ENCODE data around the gene MCFD2.

MCFD2 gene

DNA sequence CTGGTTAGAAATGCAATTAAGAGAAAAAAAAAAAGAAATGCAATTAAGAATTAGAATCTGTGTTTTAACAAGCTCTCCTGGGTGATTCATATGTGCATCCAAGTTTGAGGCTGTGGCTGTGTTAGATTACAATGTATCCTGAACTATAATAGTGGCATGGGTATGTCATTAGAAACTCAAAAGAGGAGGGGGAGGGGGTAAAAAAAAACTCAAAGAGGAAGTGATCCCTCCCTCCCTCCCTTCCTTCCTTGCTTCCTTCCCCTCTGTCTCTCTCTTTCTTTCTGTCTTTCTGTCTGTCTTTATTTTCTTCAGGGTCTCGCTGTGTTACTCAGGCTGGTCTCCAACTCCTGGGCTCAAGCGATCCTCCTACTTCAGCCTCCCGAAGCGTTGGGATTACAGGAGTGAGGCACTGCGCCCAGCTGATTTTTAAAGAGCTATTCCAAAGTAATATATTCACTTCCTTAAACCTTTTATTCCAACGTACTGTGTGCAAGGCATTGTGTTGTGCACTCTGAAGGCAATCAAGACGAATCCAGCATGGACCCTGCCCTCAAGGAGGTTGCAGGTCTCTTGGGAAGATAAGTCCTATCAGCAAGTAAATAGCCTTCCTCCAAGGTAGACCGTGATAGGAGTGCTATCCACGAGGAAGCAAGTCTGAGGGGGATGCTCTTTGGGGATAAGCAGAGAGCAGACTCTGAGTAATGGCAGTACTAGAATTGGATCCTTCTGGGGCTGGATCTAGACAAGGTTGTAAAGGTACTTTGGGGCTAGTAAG lies 35.9 kb upstream of the MCFD2 start:
- FAIRE-seq (no peak), DNase-seq (ENCODE audit: insufficient read length) (no peak)
- TF ChIP-seq TAF1 (IDR thresholded peaks at IDR 0.05; ENCODE audit: borderline replicate concordance, low read depth, low read length), result no peak
- no peak for TF ChIP-seq POLR2AphosphoS5 (IDR thresholded peaks at IDR 0.05; ENCODE audit: low read depth, low read length)

DNA sequence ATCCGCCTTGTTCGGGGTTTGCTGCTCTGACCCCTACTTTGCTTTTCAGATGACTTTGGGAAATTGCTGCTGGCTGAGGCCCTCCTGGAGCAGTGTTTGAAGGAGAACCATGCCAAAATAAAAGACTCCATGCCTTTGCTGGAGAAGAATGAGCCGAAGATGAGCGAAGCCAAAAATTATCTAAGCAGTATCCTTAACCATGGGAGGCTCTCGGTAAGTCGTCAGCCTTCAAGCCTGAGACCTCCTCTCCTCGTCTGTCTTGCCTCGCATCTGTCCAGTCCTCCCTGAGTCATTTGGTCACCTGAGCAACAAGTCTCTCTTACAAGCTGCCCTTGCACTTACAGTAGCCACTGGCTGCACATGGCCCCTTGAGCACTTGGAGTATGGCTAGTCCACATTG lies 34.7 kb upstream of the MCFD2 start:
- TF ChIP-seq POLR2A (IDR thresholded peaks at IDR 0.05; ENCODE audit: low read depth, low read length), result no peak
- no peak for TF ChIP-seq TAF1 (IDR thresholded peaks at IDR 0.05; ENCODE audit: borderline replicate concordance, low read depth, low read length)
- no peak for TF ChIP-seq POLR2AphosphoS5 (IDR thresholded peaks at IDR 0.05; ENCODE audit: low read depth, low read length)
- DNase-seq (ENCODE audit: insufficient read length) (no peak), FAIRE-seq (no peak)

DNA sequence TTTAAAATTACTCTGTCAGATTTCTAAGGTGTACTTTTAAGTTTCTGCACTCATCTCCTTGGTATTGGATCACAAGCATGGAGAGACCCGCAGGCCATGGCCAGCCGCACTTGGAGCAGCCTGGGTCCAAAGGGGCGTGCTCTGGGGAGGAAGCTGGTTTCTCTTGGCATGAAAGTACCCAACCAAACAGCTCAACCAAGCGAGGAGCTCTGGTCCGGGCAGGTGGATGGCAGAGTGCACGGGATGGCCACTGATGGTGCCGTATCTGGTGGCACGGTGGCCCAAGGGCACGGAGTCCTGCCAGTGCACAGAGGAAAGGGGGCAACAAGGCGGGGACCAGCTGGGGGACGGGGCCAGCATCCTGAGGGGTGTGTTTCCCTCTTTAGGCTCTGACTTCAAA lies 32.2 kb upstream of the MCFD2 start:
- FAIRE-seq, result no peak

DNA sequence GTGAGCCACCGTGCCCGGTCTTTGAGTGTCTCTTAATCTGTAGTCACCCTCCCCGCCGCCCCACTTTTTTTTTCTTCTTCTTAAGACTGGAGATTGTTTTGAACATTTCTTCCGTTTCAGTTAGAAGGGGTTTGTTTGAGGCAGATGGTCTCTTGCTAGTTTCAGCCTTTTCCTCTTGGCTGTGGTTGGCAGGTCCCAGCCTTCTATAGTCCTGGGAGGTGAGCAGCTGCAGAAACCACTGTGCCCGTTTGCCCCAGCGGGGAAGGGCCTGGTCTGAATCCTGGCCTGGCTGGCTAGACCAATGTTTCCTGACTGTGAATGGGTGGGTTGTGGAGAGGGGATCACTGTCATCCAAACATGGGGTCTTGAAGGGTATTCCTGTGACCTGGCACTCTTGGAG lies 30.1 kb upstream of the MCFD2 start:
- TF ChIP-seq POLR2AphosphoS5 (IDR thresholded peaks at IDR 0.05; ENCODE audit: low read depth, low read length) (no peak), TAF1 (IDR thresholded peaks at IDR 0.05; ENCODE audit: borderline replicate concordance, low read depth, low read length) (no peak), POLR2A (IDR thresholded peaks at IDR 0.05; ENCODE audit: low read depth, low read length) (no peak)
- FAIRE-seq (no peak), DNase-seq (ENCODE audit: insufficient read length) (no peak)

More for the DNA sequence above, 32.2 kb upstream of the MCFD2 start:
- TF ChIP-seq POLR2AphosphoS5 (IDR thresholded peaks at IDR 0.05; ENCODE audit: low read depth, low read length), result no peak
- no peak for TF ChIP-seq POLR2A (IDR thresholded peaks at IDR 0.05; ENCODE audit: low read depth, low read length)
- no peak for TF ChIP-seq TAF1 (IDR thresholded peaks at IDR 0.05; ENCODE audit: borderline replicate concordance, low read depth, low read length)
- no peak for DNase-seq (ENCODE audit: insufficient read length)

DNA sequence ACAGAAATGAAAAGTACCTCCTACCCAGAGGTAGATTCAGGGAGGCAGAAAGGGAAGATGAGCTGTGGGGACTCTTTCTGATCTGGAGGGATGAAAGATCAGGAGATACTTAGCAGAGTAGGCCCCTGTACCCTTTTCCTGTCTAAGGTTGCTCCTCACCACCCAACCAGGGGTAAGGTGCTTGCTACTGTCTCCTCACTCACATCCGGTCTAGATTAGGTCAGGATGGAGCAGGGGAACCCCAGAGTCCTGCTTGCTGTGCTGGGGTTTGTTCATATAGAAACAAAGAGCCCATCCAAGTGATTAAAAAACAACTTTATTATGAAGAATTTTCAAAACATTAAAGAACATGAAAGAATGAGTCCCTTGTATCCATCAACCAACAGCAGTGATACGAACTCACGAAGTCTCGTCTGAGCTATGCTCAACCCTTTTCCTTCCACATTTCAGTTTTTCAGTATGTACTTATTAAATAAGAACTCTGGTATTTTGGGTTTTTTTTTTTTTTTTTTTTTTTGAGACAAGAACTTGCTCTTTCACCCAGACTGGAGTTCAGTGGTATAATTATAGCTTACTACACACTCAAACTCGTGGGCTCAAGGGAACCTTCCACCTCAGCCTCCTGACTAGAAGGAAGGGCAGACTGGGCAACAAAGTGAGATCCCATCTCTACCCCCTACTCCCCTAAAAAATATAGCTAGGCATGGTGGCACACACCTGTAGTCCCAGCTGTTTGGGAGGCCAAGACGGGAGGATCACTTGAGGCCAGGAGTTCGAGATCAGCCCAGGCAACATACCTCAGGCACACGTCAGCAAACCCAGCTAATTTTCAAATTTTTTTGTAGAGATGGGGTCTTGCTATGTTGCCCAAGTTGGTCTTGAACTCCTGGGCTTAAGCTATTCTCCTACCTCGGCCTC lies 28.5 kb upstream of the MCFD2 start:
- peak; percentile 47 for DNase-seq (ENCODE audit: insufficient read length)
- TF ChIP-seq TAF1 (IDR thresholded peaks at IDR 0.05; ENCODE audit: borderline replicate concordance, low read depth, low read length) (no peak), POLR2AphosphoS5 (IDR thresholded peaks at IDR 0.05; ENCODE audit: low read depth, low read length) (peak; percentile 58; the same call in 1 of the 2 replicates), POLR2A (IDR thresholded peaks at IDR 0.05; ENCODE audit: low read depth, low read length) (peak; percentile 62; the same call in 1 of the 2 replicates)
- FAIRE-seq, result peak; percentile 70

DNA sequence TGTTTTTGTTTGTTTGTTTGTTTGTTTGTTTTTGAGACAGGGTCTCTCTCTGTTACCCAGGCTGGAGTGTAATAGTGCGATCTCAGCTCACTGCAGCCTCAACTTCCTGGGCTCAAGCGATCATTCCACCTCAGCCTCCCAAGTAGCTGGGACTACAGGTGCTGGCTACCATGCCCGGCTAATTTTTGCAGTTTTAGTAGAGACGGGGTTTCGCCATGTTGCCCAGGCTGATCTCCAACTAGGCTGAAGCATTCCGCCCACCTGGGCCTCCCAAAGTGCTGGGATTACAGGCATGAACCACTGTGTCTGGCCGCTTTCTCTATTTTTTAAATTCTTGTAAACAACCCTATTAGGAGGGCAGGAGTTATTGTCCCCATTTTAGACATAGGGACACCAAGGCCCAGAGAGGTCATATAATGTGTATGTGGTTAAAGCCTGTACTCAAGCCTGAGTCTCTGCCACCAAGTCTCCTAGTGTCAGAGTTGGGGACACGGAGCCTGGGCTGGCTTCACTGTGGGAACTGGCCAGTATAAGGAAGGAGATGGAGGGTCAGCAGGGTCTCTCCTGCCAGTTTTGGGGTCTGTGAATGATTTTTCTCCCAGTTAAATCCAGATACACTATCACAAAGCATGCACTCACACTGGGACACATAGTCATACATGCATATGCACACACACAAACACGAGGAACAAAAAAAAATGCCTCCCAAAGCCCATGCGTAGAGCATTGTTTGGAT lies 27.5 kb upstream of the MCFD2 start:
- TF ChIP-seq TAF1 (IDR thresholded peaks at IDR 0.05; ENCODE audit: borderline replicate concordance, low read depth, low read length), result no peak
- no peak for TF ChIP-seq POLR2AphosphoS5 (IDR thresholded peaks at IDR 0.05; ENCODE audit: low read depth, low read length)
- no peak for TF ChIP-seq POLR2A (IDR thresholded peaks at IDR 0.05; ENCODE audit: low read depth, low read length)
- FAIRE-seq, result peak; percentile 57
- DNase-seq (ENCODE audit: insufficient read length), result no peak

DNA sequence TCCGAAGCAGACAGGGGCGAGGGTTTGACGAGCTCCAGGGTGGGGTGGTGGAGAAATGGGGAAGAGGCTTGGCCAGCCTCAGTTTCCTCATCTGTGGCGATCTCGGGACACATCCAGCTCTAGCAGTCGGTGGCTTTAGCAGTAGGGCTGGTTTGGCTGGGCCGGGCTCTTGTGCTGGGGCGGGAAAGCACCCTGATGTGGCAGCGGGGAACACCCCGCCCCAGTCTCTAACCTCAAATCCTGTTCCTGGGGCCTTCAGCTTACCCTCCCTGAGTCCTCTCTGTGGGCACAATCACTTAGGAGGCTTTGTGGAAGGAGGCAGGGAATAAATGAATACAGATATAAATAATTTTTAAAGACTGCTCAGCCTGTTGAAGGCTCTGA lies 26.5 kb upstream of the MCFD2 start:
- 0 out of 2 replicates have a peak, but pooled peaks have one; percentile 62 for TF ChIP-seq POLR2A (IDR thresholded peaks at IDR 0.05; ENCODE audit: low read depth, low read length)
- 0 out of 2 replicates have a peak, but pooled peaks have one; percentile 23 for TF ChIP-seq TAF1 (IDR thresholded peaks at IDR 0.05; ENCODE audit: borderline replicate concordance, low read depth, low read length)
- peak; percentile 30; the same call in 1 of the 2 replicates for TF ChIP-seq POLR2AphosphoS5 (IDR thresholded peaks at IDR 0.05; ENCODE audit: low read depth, low read length)
- peak; percentile 41 for DNase-seq (ENCODE audit: insufficient read length)

DNA sequence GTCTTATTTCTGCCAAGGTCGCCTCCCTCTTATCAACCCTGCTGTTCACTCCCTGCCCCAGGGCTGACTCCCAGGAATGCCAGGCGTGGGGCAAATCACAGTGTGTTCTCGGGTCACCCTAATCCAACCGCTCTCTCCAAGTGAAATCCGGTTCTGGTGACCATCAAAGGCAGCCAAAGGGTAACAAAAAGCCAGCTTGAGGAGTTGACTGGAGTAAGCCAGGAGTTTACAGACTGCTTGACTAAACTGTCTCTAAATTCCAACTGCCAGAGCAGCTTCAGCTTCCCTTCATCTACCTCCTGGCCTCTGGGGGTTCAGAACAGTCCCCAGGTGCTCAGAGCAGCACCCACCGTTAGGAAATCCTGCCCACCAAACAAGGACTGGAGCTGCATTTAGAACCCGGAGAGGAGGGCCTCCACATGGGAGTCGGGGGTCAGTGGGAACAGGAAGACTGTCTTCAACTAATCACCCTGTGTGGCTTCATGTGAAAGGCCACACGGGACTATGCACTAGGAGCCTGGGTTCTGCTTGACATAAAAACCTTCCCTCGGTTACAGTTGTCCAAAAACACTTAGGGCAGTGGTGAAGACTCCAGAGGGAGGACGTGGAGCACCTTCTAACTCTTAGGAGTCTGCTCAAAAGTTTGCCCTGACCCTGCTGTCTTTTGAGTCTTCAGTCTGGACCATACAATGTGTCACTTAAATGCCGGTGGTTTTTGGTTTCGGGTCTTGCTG lies 24.2 kb upstream of the MCFD2 start:
- TF ChIP-seq TAF1 (IDR thresholded peaks at IDR 0.05; ENCODE audit: borderline replicate concordance, low read depth, low read length) (no peak), POLR2A (IDR thresholded peaks at IDR 0.05; ENCODE audit: low read depth, low read length) (no peak), POLR2AphosphoS5 (IDR thresholded peaks at IDR 0.05; ENCODE audit: low read depth, low read length) (no peak)
- FAIRE-seq (no peak), DNase-seq (ENCODE audit: insufficient read length) (no peak)

More for the DNA sequence above, 26.5 kb upstream of the MCFD2 start:
- FAIRE-seq, result peak; percentile 63

DNA sequence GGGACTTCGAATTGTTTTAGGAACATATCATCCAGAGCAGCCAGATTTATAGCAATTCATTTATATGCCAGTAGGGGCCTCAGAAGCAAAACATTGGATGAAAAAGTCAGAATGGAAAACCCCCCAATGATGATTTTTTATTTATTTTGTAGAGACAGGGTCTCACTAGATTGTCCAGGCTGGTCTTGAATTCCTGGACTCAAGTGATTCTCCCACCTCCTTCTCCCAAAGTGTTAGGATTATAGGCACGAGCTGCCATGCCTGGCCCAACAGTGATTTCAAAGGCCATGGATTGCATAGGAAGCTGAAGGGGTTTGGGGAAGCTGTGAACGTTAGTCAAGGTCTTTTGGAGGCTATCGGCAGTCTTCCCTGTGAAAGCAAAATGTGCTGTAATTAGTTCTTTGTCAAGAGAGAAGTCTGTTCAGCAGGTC lies 21.9 kb upstream of the MCFD2 start:
- no peak for DNase-seq (ENCODE audit: insufficient read length)
- no peak for FAIRE-seq
- no peak for TF ChIP-seq TAF1 (IDR thresholded peaks at IDR 0.05; ENCODE audit: borderline replicate concordance, low read depth, low read length)
- TF ChIP-seq POLR2AphosphoS5 (IDR thresholded peaks at IDR 0.05; ENCODE audit: low read depth, low read length), result no peak
- no peak for TF ChIP-seq POLR2A (IDR thresholded peaks at IDR 0.05; ENCODE audit: low read depth, low read length)

DNA sequence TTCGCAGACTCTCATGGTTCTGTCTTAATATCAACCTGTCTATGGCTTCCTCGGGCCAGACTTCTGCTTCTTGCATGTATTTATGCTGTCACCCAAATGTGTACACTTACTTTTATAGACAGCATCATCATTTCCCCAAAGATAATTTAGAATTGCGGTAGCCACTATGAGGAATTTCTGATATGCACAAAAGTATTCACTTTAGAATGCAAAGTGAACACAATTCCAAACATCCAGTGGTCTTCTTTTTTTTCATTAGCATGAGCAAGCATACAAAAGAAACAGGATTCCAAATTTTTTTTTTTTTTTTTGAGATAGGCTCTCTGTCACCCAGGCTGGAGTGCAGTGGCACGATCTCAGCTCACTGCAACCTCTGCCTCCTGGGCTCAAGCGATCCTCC lies 21.0 kb upstream of the MCFD2 start:
- DNase-seq (ENCODE audit: insufficient read length) (no peak), FAIRE-seq (no peak)
- TF ChIP-seq TAF1 (IDR thresholded peaks at IDR 0.05; ENCODE audit: borderline replicate concordance, low read depth, low read length), result no peak
- TF ChIP-seq POLR2AphosphoS5 (IDR thresholded peaks at IDR 0.05; ENCODE audit: low read depth, low read length), result no peak
- TF ChIP-seq POLR2A (IDR thresholded peaks at IDR 0.05; ENCODE audit: low read depth, low read length), result no peak

Measured in GM12892 (cell line).